K562 (cell line): ENCODE results near the gene DYTN. TPM values are rescaled to one million over a fixed set of nuclear protein-coding genes. Genes with fewer than 3 reads are reported as not detected.

Experiments used
- ATAC-seq: fragments of 200-7000 bp; cut with Tn5 transposase; 3 replicates; pipeline ENCODE4 v1.9.1; 2020; ENCODE audit warnings: moderate library complexity
- BruUV-seq: library from RNA; stranded (reverse); fragments of 400-500 nt; replicated peaks from 2 replicates; lab custom pipeline; 2021; lab: Mats Ljungman, UMichigan
- CTCF ChIA-PET: fragments of 300-600 bp; formaldehyde crosslinking; extraction: SDS; loops from one replicate; lab custom pipeline; 2021; ENCODE audit warnings: low intra/inter-chr PET ratio; lab: Yijun Ruan, JAX
- POLR2A ChIA-PET: fragments of 300-600, 350-650 bp; sonication (Branson Sonifier 250); formaldehyde crosslinking; extraction: SDS; loops from one replicate; lab custom pipeline; 2021; ENCODE audit warnings: antibody characterized with exemption, inconsistent platforms; lab: Yijun Ruan, JAX
- DNase-seq, 4 experiments: peaks; one replicate each; pipeline versions ENCODE4 v3.0.0 to v3.0.0-alpha.2; 2011 to 2018; ENCODE audit warnings: low spot score in 3 of 4, mixed read lengths in 3 of 4; ENCODE audit errors: extremely low read depth in 1 of 4
- FAIRE-seq: peaks from 2 replicates; lab custom pipeline; 2011; peaks lifted over from hg19 to GRCh38; lab: Jason Lieb, UNC
- H2AFZ ChIP-seq: 2 replicates; pipeline ENCODE4 v1.6.0; 2011; ENCODE audit warnings: low read depth, low read length, control low read depth, inconsistent platforms
- H3K27ac ChIP-seq: fragments of 200-600 bp; 3 replicates; pipeline ENCODE4 v1.8.0; 2011; ENCODE audit warnings: low read depth, mild to moderate bottlenecking, control low read depth, inconsistent platforms, low read length, moderate library complexity, mixed read lengths; ENCODE audit errors: extremely low read depth
- H3K27me3 ChIP-seq, 2 experiments: fragments of 300-600 bp in 1 of 2; 2 replicates in 1 of 2; 3 replicates in 1 of 2; pipeline versions ENCODE4 v1.6.0 to v1.8.0; 2011; ENCODE audit warnings: inconsistent platforms in 2 of 2, low read length in 2 of 2, mild to moderate bottlenecking in 1 of 2, mixed read lengths in 1 of 2, moderate library complexity in 1 of 2; ENCODE audit not compliant: control insufficient read depth in 2 of 2, insufficient read depth in 2 of 2
- H3K36me3 ChIP-seq: fragments of 300-600 bp; 3 replicates; pipeline ENCODE4 v1.8.0; 2011; ENCODE audit warnings: mild to moderate bottlenecking, low read length, inconsistent platforms; ENCODE audit not compliant: control insufficient read depth, insufficient read depth
- H3K4me1 ChIP-seq, 2 experiments: fragments of 200-600 bp in 1 of 2; replicated peaks in 1 of 2; 2 replicates in 1 of 2; 3 replicates in 1 of 2; pipeline versions ENCODE4 v1.5.1 to v1.8.0; 2011; ENCODE audit warnings: inconsistent platforms in 2 of 2, low read length in 2 of 2, mild to moderate bottlenecking in 1 of 2, mixed read lengths in 1 of 2, moderate library complexity in 1 of 2; ENCODE audit not compliant: control insufficient read depth in 2 of 2, insufficient read depth in 2 of 2
- H3K4me2 ChIP-seq: 2 replicates; pipeline ENCODE4 v1.6.1; 2011; ENCODE audit warnings: low read length, control low read depth, inconsistent platforms, mixed read lengths; ENCODE audit not compliant: insufficient read depth
- H3K4me3 ChIP-seq: fragments of 200-600 bp; sonication (generic), shearing (Covaris generic); 2 replicates; pipeline ENCODE4 v1.5.1; 2016; ENCODE audit warnings: control low read depth, inconsistent platforms
- H3K79me2 ChIP-seq: fragments of 200-600 bp; 3 replicates; pipeline ENCODE4 v1.8.0; 2011; ENCODE audit warnings: low read length, inconsistent platforms; ENCODE audit not compliant: control insufficient read depth, insufficient read depth
- H3K9ac ChIP-seq, 2 experiments: 2 replicates each; pipeline versions ENCODE4 v1.6.0 to v1.6.1; 2011; ENCODE audit warnings: low read depth in 2 of 2, low read length in 2 of 2, control low read depth in 1 of 2, inconsistent platforms in 1 of 2, mild to moderate bottlenecking in 1 of 2, mixed read lengths in 1 of 2; ENCODE audit not compliant: insufficient read depth in 1 of 2
- H3K9me1 ChIP-seq: one replicate; pipeline ENCODE4 v1.6.0; 2011; ENCODE audit warnings: inconsistent platforms, mild to moderate bottlenecking, low read length, moderate library complexity; ENCODE audit not compliant: control insufficient read depth, insufficient read depth
- H3K9me3 ChIP-seq: replicated peaks from 2 replicates; pipeline ENCODE4 v1.5.1; 2011; ENCODE audit warnings: low read depth, low read length, inconsistent platforms; ENCODE audit not compliant: control insufficient read depth, insufficient read depth
- H4K20me1 ChIP-seq: replicated peaks from 2 replicates; pipeline ENCODE4 v1.6.1; 2011; ENCODE audit warnings: low read length, inconsistent platforms, mixed read lengths; ENCODE audit not compliant: control insufficient read depth, insufficient read depth
- ARID2 ChIP-seq: fragments of 450-650 bp; IDR thresholded peaks from 2 replicates; pipeline ENCODE4 v1.6.1; 2017; ENCODE audit warnings: antibody characterized with exemption, mild to moderate bottlenecking
- DIDO1 ChIP-seq: fragments of 450-650 bp; IDR thresholded peaks from 2 replicates; pipeline ENCODE4 v1.6.1; 2016; ENCODE audit warnings: low read depth, missing biosample characterization, missing genetic modification characterization
- ERF ChIP-seq: fragments of 450-650 bp; formaldehyde crosslinking; IDR thresholded peaks from 2 replicates; pipeline ENCODE4 v1.4.0; 2020; ENCODE audit warnings: mild to moderate bottlenecking, mixed read lengths
- IFI16 ChIP-seq: fragments of 250-450 bp; sonication (Bioruptor Pico); IDR thresholded peaks from 2 replicates; pipeline ENCODE4 v2.1.2; 2022; ENCODE audit warnings: mild to moderate bottlenecking, inconsistent platforms
- KDM2B ChIP-seq: fragments of 250-450 bp; sonication (Bioruptor Pico); IDR thresholded peaks from 2 replicates; pipeline ENCODE4 v1.8.0; 2021; ENCODE audit warnings: mild to moderate bottlenecking, moderate library complexity
- MEF2D ChIP-seq: conservative IDR thresholded peaks from 2 replicates; pipeline ENCODE4 v1.6.1; 2016; ENCODE audit warnings: low read depth, missing genetic modification characterization, missing compliant biosample characterization
- MIER1 ChIP-seq: fragments of 450-650 bp; IDR thresholded peaks from 2 replicates; pipeline ENCODE4 v1.6.1; 2016; ENCODE audit warnings: antibody characterized with exemption, mild to moderate bottlenecking, low read depth
- MTA1 ChIP-seq: fragments of 450-650 bp; IDR thresholded peaks from 2 replicates; pipeline ENCODE4 v1.6.1; 2017; ENCODE audit warnings: borderline replicate concordance
- NCOA2 ChIP-seq, 2 experiments: fragments of 450-650 bp; IDR thresholded peaks; 2 replicates each; pipeline ENCODE4 v1.6.1; 2018; ENCODE audit warnings: mild to moderate bottlenecking in 2 of 2, moderate library complexity in 1 of 2; ENCODE audit not compliant: partially characterized antibody in 2 of 2
- OTX1 ChIP-seq: fragments of 450-650 bp; formaldehyde crosslinking; IDR thresholded peaks from 2 replicates; pipeline ENCODE4 v1.4.0; 2022; ENCODE audit warnings: mild to moderate bottlenecking
- SUPT5H ChIP-seq: fragments of 450-650 bp; IDR thresholded peaks from 2 replicates; pipeline ENCODE4 v1.6.1; 2016
- ZBTB8A ChIP-seq: fragments of 450-650 bp; IDR thresholded peaks from 2 replicates; pipeline ENCODE4 v1.6.1; 2018; ENCODE audit warnings: mild to moderate bottlenecking, moderate library complexity; ENCODE audit not compliant: partially characterized antibody
- ZNF431 ChIP-seq: sonication (generic); formaldehyde crosslinking; IDR thresholded peaks from 2 replicates; pipeline ENCODE4 v1.8.0; 2022; ENCODE audit warnings: mild to moderate bottlenecking, missing genetic modification reagents
- ZNF589 ChIP-seq: fragments of 200-800 bp; sonication (Bioruptor generic); IDR thresholded peaks from 2 replicates; pipeline ENCODE4 v1.6.1; 2016; ENCODE audit warnings: low read depth, missing genetic modification characterization, missing compliant biosample characterization
- ZSCAN29 ChIP-seq: fragments of 450-650 bp; IDR thresholded peaks from 2 replicates; pipeline ENCODE4 v1.6.1; 2017
- WGBS: fragments of 100-300 bp; shearing (Covaris generic); methylation state at CpG from one replicate; pipeline ENCODE4 v1.1.6; 2016; ENCODE audit warnings: low coverage, mixed read lengths; ENCODE audit not compliant: insufficient coverage; ENCODE audit errors: missing lambda C conversion rate; 5-methylcytosine and 5-hydroxymethylcytosine counted together
- in situ Hi-C: fragments of 300-500 bp; cut with MboI; formaldehyde crosslinking; loops from 4 replicates; pipeline ENCODE4 v1.15.0; 2018; ENCODE audit warnings: inconsistent platforms, mixed read lengths
- intact Hi-C: fragments of 100-400 bp; cut with micrococcal nuclease; formaldehyde crosslinking; loops from 2 replicates; pipeline ENCODE4 v1.14.2; 2022
- polyA plus RNA-seq, 8 experiments: library from polyadenylated mRNA; depleted of rRNA in 4 of 8; stranded (reverse) in 5 of 8; unstranded in 3 of 8; fragments of >200 nt; fragmentation: Nextera tagmentation in 2 of 8; fragmentation: Illumina TruSeq in 1 of 8; extraction: Ambion mirVana in 2 of 8; extraction: Trizol in 1 of 8; gene quantifications; 2 replicates each; pipeline versions ENCODE4 v1.2.1 to v1.2.3, GENCODE V29; 2011 to 2014; ENCODE audit warnings: inconsistent platforms in 1 of 8, missing spikeins in 1 of 8
- total RNA-seq, 7 experiments: library from RNA; depleted of rRNA in 6 of 7; stranded (reverse); fragments of >200 nt in 6 of 7; fragmentation: Illumina TruSeq in 2 of 7; extraction: Trizol in 2 of 7; gene quantifications; 2 replicates each; pipeline versions ENCODE4 v1.2.1 to v1.2.3, GENCODE V29; 2011 to 2021; ENCODE audit warnings: low replicate concordance in 1 of 7
- TF ChIP-seq, protein P1 (sequence below): IDR thresholded peaks from 2 replicates; pipeline ENCODE4 v1.6.1; 2011; ENCODE audit not compliant: insufficient read length; ENCODE audit errors: extremely low read depth
- TF ChIP-seq, protein P2 (sequence below): fragments of 250-450 bp; sonication (Bioruptor Pico); IDR thresholded peaks from 2 replicates; pipeline ENCODE4 v1.9.0; 2021; ENCODE audit warnings: mild to moderate bottlenecking, inconsistent platforms

The DYTN gene
- total and polyA plus RNA-seq, 9 of the 15 experiments (the other 6 are each of a cell fraction or from before 2014, with no cell fraction given), result not detected

DNA sequence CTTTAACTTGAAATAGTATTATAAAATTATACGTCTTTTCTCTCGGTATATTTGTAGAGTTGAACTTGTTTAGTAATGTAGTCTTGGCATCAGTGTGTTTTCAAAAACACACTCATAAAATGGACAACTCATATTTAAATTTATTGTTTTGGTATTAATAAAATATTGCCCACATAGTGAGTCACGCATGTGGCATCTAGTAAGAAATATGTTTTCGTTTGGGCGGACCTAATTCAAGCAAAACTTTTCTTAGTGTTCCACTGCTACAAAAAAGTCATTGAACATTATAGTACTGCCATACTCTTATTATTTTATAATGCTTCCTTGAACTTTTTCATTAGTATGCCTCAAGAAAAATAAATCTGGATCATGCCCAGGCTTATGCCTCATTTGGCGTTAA is 107.0 kb downstream of the DYTN start:
- H3K27me3 ChIP-seq, result no peaks in the 10 kb centered on the region
- DNase-seq, result no peak
- no TSS peak for BruUV-seq
- in situ Hi-C loops, result no loop called here
- no peaks in the 10 kb centered on the region for H3K36me3 ChIP-seq
- no peaks in the 10 kb centered on the region for H4K20me1 ChIP-seq
- H3K9me1 ChIP-seq, result no peaks in the 10 kb centered on the region
- intact Hi-C loops, result no loop called here
- 36% methylated on average over 6 of the region's 6 CpGs for WGBS
- no peaks in the 10 kb centered on the region for H3K9me3 ChIP-seq
- ChIA-PET POLR2A (no interaction called here), CTCF (no interaction called here)
- H3K27ac ChIP-seq, result no peak overlapping the region
- no peak for ATAC-seq
- no peak overlapping the region for H2AFZ ChIP-seq
- H3K4me3 ChIP-seq, result no peak overlapping the region
- H3K9ac ChIP-seq, result no peak overlapping the region
- FAIRE-seq, result no peak
- peaks cover 0 to 4% of the 10 kb centered on the region in 2 experiments; a peak in 2 of 5 replicates for H3K4me1 ChIP-seq
- no peak overlapping the region for H3K4me2 ChIP-seq
- TF ChIP-seq ZSCAN29 (no peak), ARID2 (no peak), DIDO1 (tag) (no peak), KDM2B (no peak), SUPT5H (no peak), ZNF589 (no peak)
- TF ChIP-seq, protein P1, sequence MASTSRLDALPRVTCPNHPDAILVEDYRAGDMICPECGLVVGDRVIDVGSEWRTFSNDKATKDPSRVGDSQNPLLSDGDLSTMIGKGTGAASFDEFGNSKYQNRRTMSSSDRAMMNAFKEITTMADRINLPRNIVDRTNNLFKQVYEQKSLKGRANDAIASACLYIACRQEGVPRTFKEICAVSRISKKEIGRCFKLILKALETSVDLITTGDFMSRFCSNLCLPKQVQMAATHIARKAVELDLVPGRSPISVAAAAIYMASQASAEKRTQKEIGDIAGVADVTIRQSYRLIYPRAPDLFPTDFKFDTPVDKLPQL, result no peak
- no peaks in the 10 kb centered on the region for H3K79me2 ChIP-seq

DNA sequence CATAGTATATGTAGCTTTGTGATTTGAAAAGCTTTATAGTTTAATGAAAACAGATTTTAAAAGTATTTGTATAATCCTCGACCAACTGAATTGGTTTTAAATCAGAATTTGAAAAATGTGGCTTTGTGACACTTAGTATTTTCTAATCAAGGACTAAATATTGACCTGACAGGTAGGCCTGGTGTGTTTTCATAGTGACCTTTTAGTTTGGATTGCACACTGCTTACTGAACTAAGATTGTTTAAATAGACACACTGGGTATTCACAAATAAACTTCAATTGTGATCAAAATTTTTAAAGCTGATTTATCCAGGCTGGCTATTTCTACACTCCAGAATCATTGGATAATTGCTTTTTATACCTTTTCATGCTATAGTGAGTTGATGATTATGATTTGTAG is 107.7 kb downstream of the DYTN start:
- intact Hi-C loops (no loop called here), in situ Hi-C loops (no loop called here)
- Histone ChIP-seq H3K9me1 (no peaks in the 10 kb centered on the region), H3K4me2 (no peak overlapping the region), H3K79me2 (no peaks in the 10 kb centered on the region), H3K36me3 (no peaks in the 10 kb centered on the region), H3K27me3 (no peaks in the 10 kb centered on the region), H2AFZ (no peak overlapping the region), H4K20me1 (no peaks in the 10 kb centered on the region), H3K4me1 (peaks cover 0 to 2% of the 10 kb centered on the region in 2 experiments; a peak in 2 of 5 replicates), H3K9ac (no peak overlapping the region), H3K27ac (no peak overlapping the region), H3K4me3 (no peak overlapping the region), H3K9me3 (no peaks in the 10 kb centered on the region)
- ChIA-PET CTCF (no interaction called here), POLR2A (interaction anchor here (0.6 kb wide), 1 partner anchor 1870 kb away, joined by 4 read pairs; no protein-coding TSS in a partner anchor)
- BruUV-seq, result no TSS peak
- FAIRE-seq (no peak), ATAC-seq (no peak), DNase-seq (no peak)
- WGBS, result 0% methylated on average over 1 of the region's 1 CpG
- TF ChIP-seq ERF (CRISPR knock-in tag) (no peak), ZBTB8A (no peak), NCOA2 (IDR thresholded peaks at IDR 0.05; ENCODE audit: partially characterized antibody in 2 of 2) (no peak), MEF2D (tag) (no peak), MIER1 (no peak), OTX1 (no peak), MTA1 (no peak), IFI16 (CRISPR knock-in tag) (no peak), ZNF431 (CRISPR knock-in tag) (no peak)
- TF ChIP-seq, protein P2, sequence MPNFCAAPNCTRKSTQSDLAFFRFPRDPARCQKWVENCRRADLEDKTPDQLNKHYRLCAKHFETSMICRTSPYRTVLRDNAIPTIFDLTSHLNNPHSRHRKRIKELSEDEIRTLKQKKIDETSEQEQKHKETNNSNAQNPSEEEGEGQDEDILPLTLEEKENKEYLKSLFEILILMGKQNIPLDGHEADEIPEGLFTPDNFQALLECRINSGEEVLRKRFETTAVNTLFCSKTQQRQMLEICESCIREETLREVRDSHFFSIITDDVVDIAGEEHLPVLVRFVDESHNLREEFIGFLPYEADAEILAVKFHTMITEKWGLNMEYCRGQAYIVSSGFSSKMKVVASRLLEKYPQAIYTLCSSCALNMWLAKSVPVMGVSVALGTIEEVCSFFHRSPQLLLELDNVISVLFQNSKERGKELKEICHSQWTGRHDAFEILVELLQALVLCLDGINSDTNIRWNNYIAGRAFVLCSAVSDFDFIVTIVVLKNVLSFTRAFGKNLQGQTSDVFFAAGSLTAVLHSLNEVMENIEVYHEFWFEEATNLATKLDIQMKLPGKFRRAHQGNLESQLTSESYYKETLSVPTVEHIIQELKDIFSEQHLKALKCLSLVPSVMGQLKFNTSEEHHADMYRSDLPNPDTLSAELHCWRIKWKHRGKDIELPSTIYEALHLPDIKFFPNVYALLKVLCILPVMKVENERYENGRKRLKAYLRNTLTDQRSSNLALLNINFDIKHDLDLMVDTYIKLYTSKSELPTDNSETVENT, result no peak
